ENCODE data around the gene MET.
A peak's percentile ranks its signal among the peaks of the same experiment; 100 is the strongest.
"Not testable (repeated sequence)": the region's sequence is repeated elsewhere in the genome, so short reads cannot be mapped to it uniquely, and the experiment has no call there.

Gene MET

DNA sequence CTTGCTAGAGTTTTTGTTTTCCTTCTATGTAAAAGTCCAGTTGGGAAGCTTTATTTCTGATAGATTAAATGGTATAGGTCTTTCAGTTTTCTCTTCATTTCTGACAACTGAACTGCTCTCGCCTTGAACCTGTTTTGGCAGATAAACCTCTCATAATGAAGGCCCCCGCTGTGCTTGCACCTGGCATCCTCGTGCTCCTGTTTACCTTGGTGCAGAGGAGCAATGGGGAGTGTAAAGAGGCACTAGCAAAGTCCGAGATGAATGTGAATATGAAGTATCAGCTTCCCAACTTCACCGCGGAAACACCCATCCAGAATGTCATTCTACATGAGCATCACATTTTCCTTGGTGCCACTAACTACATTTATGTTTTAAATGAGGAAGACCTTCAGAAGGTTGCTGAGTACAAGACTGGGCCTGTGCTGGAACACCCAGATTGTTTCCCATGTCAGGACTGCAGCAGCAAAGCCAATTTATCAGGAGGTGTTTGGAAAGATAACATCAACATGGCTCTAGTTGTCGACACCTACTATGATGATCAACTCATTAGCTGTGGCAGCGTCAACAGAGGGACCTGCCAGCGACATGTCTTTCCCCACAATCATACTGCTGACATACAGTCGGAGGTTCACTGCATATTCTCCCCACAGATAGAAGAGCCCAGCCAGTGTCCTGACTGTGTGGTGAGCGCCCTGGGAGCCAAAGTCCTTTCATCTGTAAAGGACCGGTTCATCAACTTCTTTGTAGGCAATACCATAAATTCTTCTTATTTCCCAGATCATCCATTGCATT, 27.1 kb downstream of the MET start:
- no peak for DNase-seq

DNA sequence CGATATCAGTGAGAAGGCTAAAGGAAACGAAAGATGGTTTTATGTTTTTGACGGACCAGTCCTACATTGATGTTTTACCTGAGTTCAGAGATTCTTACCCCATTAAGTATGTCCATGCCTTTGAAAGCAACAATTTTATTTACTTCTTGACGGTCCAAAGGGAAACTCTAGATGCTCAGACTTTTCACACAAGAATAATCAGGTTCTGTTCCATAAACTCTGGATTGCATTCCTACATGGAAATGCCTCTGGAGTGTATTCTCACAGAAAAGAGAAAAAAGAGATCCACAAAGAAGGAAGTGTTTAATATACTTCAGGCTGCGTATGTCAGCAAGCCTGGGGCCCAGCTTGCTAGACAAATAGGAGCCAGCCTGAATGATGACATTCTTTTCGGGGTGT, 27.7 kb downstream of the MET start:
- DNase-seq, result no peak

DNA sequence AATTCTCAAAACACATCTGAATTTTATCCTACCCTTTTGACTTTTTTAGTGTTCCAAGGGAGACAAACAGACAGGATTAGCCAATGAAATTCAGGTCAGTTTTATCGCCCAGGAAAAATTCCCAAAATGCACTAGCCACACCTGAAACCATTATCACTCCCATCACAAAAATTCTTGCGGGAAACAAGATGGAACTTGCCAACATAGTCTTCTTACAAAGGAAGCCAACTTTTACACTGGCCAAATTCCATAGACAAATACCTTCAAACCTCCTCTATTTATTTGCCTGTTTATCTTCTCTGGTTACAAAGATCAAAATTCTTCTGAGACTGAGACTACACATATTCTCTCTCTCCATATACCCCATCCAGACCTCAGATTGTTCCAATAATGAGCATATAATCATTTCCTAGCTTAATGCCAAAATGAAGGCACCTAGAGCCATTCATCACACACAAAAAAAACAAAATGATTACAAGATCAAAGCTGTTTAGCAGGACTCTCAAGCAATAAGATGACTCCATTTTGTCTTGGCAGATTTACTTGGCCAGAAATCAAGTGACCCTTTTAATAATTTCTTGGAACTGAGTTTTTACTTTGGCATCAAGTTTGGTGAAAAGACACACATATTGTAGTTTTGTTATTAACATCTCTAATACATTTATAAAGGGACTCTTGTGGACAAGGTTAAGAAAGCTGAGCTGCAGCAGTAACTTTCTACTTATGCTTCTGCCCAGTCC, 30.2 kb downstream of the MET start:
- DNase-seq, result no peak

DNA sequence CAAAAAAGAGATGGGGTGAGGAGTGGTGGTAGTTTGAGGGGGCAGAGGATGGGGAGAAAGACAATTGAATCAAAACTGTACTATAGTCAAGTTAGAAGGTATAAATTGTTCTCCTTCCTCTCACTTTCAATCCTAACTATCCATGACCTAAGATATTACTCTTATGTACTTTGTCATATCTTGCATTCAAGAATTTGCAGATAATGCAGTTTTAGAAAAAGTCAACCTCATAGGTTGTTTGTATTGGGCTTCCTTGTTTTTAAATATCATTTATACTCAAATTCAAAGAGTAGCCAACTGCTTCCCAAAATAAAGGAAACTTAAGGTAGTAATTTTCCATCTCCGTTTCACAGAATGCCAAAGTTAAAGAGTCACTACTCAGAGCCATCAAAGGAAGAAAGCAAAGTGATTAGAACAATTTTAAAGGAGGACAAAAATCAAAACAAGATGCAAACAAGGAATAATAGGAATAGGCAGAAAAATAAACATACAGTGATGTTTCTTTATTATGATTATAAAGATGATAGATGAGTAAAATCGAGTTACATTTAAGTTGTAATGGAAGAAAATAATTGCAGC, 32.7 kb downstream of the MET start:
- DNase-seq, result no peak

DNA sequence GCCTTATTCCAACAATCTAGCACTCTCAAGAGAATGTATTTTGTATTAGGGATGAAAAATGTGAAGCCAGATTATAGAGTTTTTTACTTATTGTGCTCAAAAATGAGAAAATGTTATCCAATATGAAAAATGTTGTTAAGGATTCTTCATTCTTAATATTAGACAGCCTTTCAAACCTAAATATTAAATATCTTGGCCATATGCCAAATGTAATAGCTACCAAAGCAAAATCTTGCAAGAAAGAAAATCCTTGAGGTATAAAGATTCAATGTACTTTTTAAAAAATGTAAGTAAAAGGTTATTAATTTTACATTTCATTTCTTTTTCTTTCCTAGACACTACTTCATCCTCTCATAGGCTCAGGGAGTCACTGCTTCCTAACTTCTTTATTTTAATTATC, 33.4 kb downstream of the MET start:
- DNase-seq, result no peak

DNA sequence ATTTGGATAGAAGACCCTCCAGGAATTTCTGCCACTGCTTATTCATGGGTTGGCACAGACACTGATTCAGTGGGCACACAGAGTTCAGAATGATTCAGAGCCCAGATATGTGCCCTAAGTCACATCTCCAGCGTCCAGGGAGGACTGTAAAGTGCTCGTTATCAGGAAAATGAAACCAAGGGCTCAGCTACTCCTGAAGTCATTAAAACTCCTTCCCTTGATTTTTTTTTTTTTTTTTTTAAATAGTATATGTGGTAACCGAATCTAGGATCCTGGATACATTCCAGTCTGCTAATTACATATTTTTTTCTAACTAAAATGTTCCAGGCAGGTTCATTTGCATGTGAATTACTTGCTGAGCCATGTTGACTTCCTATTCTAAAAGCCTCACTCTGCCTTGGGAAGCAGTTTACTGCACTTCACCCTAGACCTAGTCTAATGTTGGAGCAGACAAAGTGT, 34.7 kb downstream of the MET start:
- no peak for DNase-seq

DNA sequence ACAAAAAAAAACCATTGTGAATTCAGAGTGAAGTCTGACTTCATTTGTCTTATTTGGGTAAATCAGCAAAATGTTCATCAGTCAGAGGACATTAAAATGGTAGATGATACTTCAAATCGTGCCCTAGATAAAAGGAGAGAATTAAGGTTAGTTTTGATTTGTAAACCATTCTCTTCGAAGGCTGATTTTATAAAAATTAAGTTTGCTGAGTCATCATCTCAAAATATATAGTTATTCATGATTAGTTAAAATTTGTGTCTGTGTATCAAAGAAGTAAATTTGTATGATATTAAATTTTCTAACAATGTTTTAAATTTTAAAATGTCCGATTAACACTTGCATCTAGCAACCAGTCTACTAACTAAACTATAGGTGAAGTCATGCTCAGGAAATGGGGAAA, 35.3 kb downstream of the MET start:
- DNase-seq, result no peak

DNA sequence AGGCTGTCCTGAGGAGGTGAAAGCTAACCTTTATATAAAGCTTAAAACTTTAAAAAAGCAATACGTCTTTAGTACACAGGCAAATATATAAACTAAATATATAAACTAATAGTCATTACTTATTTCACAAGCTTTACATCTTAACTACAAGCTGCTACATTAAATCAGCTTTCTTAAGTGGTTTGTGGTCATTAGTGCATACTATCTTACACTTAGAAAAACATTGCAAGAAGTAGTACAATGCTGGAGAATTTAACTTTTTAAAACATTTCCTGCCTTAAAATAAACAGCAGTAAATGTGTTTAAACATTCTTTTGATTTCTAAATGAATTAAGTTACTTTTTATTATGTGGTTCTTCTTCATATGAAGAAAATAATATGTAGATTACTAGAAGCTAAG, 36.3 kb downstream of the MET start:
- no peak for DNase-seq

DNA sequence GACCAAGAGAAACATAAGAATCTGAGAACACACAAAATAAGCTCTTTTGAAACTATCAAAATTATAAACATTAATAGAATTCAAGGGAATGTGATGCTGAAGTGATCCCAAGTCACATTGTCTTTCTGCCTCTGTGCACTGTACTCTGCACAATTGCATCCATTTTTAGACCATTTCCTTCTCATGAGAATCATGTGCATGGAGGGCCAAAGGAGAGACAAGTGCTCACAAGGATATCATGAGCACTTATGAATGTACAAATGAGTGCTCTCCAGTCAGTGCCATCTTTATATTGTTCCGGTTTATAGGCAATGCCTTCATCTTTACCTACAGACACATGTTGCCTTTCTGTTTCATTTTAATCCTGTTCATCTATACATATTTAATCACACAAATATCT, 36.9 kb downstream of the MET start:
- DNase-seq, result no peak

DNA sequence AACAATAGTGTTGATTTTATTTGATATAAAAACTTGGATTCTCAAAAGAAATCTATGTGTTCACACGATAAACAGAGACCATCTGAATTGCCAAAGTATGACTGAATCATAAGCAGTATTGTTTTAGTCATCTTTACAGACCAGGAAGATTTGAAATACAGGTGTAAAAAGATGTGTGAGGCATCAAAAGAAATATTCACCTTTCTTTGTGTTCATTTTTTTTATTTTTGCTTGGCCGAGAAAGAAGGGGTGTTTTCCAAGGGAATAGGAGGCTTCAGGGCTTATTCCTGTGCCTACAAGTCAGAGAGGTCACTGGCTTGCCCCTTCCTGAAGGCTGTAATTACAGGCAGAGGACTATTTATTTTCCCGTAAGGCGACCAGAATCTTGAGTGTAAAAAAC, 37.3 kb downstream of the MET start:
- no peak for DNase-seq

DNA sequence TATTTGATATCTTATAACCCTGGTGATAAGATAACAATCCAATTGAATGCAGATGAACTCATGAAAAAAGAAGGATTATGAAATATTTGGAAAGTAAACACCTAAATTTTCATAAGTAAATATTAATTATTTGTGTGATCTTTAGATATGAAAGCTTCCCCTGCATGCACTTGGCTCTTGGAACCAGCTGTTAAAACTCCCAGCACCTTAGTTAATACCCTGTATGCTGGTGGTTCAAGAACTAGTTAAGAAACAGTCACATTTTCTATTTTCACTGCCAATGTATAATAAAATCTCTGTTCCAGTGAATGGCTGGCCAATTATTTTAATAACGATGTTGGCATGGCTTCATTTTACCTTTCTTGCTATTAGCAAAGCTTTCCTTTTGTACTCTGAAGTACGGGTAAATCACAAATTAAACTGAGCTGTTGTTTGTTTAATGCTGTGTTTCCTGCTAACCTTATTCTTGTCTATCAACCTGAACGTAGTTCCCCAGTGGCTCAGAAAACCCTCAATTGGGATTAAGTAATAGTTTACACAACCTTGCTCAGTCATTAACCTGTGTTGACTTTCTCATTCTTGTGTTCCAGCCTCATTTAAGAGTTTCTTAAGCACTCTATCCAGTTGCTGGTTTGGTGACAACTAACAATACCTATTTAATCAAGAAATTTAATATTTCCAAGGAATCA, 38.9 kb downstream of the MET start:
- no peak for DNase-seq

DNA sequence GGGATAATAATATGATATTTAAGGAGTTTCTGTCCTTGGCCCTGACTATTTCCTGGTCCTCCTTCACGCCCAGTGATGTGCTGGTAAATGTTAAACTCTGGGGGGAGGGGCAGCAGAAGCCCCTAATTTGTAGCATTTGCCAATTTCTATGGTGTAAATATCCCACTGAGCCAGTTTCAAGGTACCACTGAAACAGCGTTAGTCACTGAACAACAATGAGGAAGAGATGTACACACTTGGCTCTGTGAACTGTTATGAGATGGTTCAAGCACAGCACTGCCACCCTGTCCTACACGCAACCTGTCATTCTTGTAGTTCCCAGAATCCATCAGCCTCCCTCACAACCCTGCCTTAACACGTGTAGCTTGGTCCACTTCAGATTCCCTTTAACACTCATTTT, 39.8 kb downstream of the MET start:
- DNase-seq, result no peak

DNA sequence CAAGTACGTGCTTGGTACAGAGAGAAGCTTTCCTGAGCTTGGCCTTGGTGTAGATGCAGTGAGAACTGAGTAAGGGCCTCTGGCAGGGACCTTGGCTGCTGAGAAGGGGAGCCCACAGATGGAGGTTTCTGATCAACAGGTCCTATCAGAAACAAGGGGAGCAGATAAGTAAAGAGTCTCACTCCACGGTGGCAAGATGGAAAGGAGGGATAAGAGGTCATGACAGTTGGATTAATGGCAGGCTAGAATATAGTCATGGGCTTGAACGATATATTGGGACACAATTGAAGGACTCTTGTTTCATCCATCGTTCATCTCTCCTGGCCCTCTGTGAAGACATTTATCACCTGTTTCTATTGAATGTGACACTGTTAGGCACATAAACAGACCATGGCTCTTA, 41.5 kb downstream of the MET start:
- no peak for DNase-seq

DNA sequence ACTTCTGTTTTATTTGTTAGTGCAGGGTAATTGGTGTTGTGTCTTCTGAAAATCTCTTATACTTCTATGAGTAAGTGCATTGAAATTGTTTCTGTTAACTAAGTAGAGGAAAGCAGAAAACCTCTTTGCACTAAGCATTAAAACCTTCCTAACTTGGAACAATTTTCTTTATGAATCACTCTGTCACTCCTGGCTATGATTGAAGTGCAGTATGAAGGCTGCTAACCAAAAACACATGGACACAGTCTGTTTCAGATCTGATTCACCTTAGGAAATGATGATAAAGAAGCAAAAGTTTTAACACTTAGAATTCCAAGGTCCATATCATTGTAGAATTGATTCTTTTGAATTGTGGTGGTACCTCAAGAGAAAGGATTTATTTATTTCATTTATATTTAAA, 41.9 kb downstream of the MET start:
- no peak for DNase-seq

DNA sequence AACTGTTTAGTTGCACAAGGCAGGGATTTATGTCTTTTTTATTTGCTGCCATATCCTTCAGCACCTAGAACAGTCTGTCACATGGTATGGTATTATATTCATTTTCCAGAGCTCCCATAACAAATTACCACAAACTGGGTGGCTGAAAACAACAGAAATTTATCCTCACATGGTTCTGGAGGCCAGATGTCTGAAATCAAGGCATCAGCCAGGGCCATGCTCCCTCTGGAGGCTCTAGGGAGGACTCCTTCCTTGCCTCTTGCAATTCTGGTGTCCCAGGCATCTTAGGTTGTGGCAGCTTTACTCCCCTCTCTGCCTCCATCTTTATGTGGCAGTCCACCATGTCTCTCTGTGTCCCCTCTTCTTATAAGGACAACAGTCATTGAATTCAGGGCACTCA, 43.1 kb downstream of the MET start:
- no peak for DNase-seq

DNA sequence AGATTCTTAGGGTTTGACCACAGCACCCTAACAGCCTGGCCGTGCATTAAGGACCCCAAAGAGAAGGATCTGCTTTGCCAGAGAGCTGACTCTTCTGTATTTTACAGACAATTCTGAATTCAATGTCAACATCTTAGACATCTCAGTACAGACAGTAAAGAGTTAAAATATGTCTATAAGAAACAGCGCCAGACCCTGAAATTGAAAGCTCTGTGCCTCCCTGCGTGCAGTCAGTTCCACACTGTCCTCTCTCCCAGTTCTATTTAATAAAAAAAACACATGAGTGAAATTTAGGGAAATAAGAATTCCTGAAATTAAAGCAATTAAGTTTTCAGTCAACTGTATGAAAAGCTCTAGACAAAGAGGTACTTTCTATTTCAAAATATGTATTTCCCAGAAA, 45.1 kb downstream of the MET start:
- no peak for DNase-seq

DNA sequence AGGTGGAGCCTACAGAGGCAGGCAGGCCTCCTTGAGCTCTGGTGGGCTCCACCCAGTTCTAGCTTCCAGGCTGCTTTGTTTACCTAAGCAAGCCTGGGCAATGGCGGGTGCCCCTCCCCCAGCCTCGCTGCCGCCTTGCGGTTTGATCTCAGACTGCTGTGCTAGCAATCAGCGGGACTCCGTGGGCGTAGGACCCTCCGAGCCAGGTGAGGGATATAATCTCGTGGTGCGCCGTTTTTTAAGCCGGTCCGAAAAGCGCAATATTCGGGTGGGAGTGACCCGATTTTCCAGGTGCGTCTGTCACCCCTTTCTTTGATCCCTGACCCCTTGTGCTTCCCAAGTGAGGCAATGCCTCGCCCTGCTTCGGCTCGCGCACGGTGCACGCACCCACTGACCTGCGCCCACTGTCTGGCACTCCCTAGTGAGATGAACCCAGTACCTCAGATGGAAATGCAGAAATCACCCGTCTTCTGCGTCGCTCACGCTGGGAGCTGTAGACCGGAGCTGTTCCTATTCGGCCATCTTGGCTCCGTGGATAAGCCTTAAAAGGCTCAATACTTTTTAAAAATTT, 52.0 kb downstream of the MET start:
- not testable (repeated sequence) for DNase-seq

DNA sequence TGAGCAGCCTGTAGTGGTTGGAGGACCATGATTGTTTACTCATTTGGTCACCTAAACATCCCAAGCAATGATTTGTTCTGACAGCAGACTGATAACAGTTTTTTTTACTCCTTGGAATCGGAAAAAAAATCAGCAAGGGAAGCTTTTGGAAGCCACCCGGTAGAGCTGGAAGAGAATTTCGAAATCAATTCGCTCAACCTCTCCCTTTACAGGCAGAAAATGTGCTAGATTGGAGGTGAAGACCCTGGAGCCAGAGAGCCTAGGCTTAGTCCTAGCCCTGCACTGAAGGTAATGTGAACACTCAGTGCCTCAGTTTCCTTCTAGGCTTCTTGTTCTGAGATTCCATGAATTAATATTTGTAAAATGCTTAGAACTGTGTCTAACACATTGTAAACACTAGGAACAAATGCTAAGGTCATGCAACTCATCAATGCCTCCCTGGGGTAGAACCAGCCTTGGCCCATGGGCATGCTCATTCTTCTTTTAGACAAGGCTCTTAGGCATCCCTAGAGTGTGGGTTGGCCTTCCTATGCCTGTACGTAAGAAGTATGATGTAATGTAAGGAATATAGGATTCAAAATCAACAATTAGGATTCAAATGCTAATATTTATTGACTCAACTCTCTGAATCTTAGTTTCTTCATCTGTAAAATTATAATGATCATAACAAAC, 52.7 kb downstream of the MET start:
- no peak for DNase-seq

DNA sequence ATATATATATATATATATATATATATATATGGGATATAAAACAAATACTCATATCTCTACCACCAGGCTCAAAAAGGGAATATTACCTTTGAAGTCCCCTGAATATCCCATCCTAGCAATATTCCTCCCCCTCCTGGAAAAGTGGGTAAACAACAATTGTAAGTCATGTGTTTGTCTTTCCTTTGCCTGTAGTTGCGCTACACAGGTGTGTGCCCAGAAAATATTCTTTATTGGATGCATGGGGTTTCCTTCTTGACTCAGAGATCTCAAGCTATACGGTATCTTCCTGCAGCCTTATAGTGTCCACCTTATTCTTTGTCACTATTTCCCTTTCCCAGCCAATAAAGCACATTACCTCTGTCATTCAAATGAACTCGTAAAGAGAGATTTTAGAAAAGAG, 54.2 kb downstream of the MET start:
- no peak for DNase-seq

DNA sequence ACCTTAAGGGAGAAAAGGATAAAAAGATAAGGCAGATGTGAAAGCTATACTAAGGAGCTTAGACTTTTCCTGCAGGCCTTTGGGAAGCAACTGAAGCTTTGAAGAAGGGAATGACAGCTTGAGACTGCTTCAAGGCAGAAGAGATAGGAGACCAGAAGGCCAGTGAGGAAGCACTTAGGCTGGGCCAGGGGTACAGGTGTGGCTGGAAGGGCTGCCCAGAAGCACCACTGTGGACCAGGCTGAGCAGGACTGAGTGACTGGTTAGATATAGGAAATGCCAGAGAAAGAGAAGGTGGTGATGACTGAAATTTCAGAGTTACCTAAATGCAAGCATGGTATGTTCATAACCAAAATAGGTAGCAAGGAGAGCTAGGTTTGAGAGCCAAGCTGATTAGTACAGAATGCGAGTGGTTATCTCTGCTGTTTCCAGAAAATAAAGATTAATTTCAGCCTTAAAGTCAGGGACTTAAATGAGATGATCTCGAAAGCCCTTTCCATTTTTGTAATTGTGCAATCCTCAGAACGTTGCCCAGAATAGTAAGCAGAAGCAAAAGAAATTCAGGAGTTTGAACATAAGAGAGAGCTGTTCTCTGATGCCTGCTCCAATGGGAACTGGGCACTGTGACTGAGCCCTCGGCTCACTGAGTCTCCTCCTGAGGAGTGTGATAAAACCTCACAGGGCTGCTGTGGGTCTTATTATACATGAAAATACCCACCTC, 54.9 kb downstream of the MET start:
- DNase-seq, result peak; percentile 14

DNA sequence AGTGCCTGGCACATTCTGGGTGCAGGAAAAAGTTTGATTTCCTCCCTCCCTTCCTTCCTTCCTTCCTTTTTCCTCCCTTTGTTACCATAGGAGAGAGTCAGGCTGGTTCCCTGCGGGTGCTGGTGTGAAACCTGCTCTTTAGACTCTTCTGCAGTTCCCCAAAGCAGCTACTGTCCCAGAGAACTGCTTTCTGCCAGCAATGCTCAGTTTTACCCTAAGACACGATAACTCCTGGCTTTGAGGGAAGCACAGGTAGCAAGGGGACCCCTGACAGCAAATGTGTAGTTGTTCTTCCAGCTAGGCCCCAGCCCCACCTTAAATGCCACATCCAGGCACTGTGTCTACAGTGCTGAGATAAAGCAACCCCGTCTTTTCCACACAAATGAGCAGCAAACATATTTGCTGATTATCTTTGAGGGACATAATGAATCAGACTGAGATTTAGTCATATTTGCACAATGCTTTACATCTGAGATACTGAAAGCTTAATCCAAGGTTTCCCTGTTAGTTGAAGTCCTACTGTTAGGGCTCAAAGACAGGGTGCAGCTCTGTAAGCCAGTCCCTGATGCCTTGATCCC, 55.5 kb downstream of the MET start:
- DNase-seq, result no peak

DNA sequence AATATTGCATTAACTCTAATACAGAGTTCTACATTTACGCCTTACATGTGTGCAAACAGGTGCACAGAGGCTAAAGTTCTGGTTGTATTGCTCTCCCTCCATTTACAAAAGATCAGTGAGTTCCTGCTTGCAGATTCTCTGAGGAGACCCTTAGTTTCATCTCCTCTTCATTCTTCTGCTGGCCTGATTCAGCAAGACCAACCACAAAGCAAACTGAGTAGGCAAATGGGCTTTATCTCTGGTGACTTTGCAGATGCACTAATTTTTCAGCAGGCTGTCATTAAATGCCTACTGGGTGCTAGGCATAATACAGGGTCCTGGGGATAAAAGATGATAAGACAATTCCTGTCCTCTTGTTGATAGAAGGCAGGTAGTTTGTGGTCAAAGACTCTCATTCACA, 56.4 kb downstream of the MET start:
- no peak for DNase-seq

Data from MV-4-11 (cell line).